Activated T-helper 9 cell treated with anti-CD3 and anti-CD28 coated beads, Interleukin-2, amount 50 U/mL, for 16 hours (primary cell): ENCODE data around the gene WDHD1.
"Not testable (repeated sequence)": the region's sequence is repeated elsewhere in the genome, so short reads cannot be mapped to it uniquely, and the experiment has no call there.

Source experiments
- DNase-seq: peaks from one replicate; pipeline ENCODE4 v3.0.0-alpha.2; 2020; ENCODE audit warnings: low read depth

WDHD1 gene

GRCh38 chr14:55048900-55049436 is 22.1 kb upstream of the WDHD1 start:
- DNase-seq = no peak

- DNase-seq = no peak
Measured at GRCh38 chr14:55047301-55048053, 20.6 kb upstream of the WDHD1 start.

- DNase-seq = no peak
Measured at GRCh38 chr14:55045087-55045486, 18.2 kb upstream of the WDHD1 start.

GRCh38 chr14:55043528-55043927 is 16.6 kb upstream of the WDHD1 start:
- no peak for DNase-seq

- DNase-seq = no peak
Measured at GRCh38 chr14:55038708-55039107, 11.8 kb upstream of the WDHD1 start.

- not testable (repeated sequence) for DNase-seq
Measured at GRCh38 chr14:55037995-55038394, 11.1 kb upstream of the WDHD1 start.

- no peak for DNase-seq
Measured at GRCh38 chr14:55031190-55031589, 4.3 kb upstream of the WDHD1 start.

GRCh38 chr14:55028476-55028875 is 1.6 kb upstream of the WDHD1 start:
- DNase-seq = no peak

GRCh38 chr14:55028066-55028465 is 1.2 kb upstream of the WDHD1 start:
- no peak for DNase-seq

- no peak for DNase-seq
Measured at GRCh38 chr14:55026441-55026792, 482 bp downstream of the WDHD1 start.

GRCh38 chr14:55025948-55026347 is 951 bp downstream of the WDHD1 start:
- no peak for DNase-seq

GRCh38 chr14:55024365-55024764 is 2.5 kb downstream of the WDHD1 start:
- DNase-seq = not testable (repeated sequence)

GRCh38 chr14:55019968-55020554 is 6.8 kb downstream of the WDHD1 start:
- DNase-seq = no peak

- DNase-seq = no peak
Measured at GRCh38 chr14:55015006-55015405, 11.9 kb downstream of the WDHD1 start.

- no peak for DNase-seq
Measured at GRCh38 chr14:55005071-55005470, 21.8 kb downstream of the WDHD1 start.

- no peak for DNase-seq
Measured at GRCh38 chr14:55000381-55000780, 26.5 kb downstream of the WDHD1 start.

- no peak for DNase-seq
Measured at GRCh38 chr14:54985156-54985555, 41.7 kb downstream of the WDHD1 start.

- DNase-seq = no peak
Measured at GRCh38 chr14:54981698-54982097, 45.2 kb downstream of the WDHD1 start.

- no peak for DNase-seq
Measured at GRCh38 chr14:54979039-54979438, 47.9 kb downstream of the WDHD1 start.

- DNase-seq = no peak
Measured at GRCh38 chr14:54976316-54976715, 50.6 kb downstream of the WDHD1 start.

- no peak for DNase-seq
Measured at GRCh38 chr14:54975856-54976255, 51.0 kb downstream of the WDHD1 start.

GRCh38 chr14:54974788-54975414 is 52.0 kb downstream of the WDHD1 start:
- no peak for DNase-seq

GRCh38 chr14:54967496-54967895 is 59.4 kb downstream of the WDHD1 start:
- no peak for DNase-seq
